Transverse colon (tissue), 3 donors: Measurements from ENCODE around the gene WAPL.

Experiments
- CTCF ChIP-seq, 5 experiments: fragments of 200-600 bp in 3 of 5; fragments of 450-650 bp in 2 of 5; sonication (generic) in 3 of 5; IDR thresholded peaks; 1 replicate in 2 of 5; 2 replicates in 3 of 5; pipeline ENCODE4 v1.5.1; 2016 to 2017; ENCODE audit warnings: antibody characterized with exemption in 5 of 5, inconsistent platforms in 3 of 5, mild to moderate bottlenecking in 2 of 5, moderate library complexity in 1 of 5
- EP300 ChIP-seq: sonication (generic); formaldehyde crosslinking; IDR thresholded peaks from one replicate; pipeline ENCODE4 v1.6.1; 2017; ENCODE audit warnings: antibody characterized with exemption, low read depth
- POLR2A ChIP-seq: fragments of 450-650 bp; IDR thresholded peaks from one replicate; pipeline ENCODE4 v1.6.1; 2016; ENCODE audit warnings: antibody characterized with exemption, mild to moderate bottlenecking, moderate library complexity

- TF ChIP-seq EP300 (no peak), CTCF (IDR thresholded peaks at IDR 0.05) (no peak), POLR2A (no peak)
Measured at GRCh38 chr10:86486856-86487255, 34.7 kb downstream of the WAPL start.
